ENCODE data around the gene XYLT1. TPM values are rescaled to one million over a fixed set of nuclear protein-coding genes. Genes with fewer than 3 reads are reported as not detected.

The XYLT1 gene
- total and polyA plus RNA-seq, 2 of the 8 experiments (the other 6 are each of a cell fraction or from before 2014, with no cell fraction given), result 6.6 to 25.4 TPM

- TF ChIP-seq MAX (IDR thresholded peaks at IDR 0.05) (no peak), SP4 (IDR thresholded peaks at IDR 0.05; ENCODE audit: low read length) (no peak), FOSL1 (IDR thresholded peaks at IDR 0.05; ENCODE audit: insufficient read depth, low read depth, low read length) (no peak)
Measured at GRCh38 chr16:17404941-17405689, 65.6 kb downstream of the XYLT1 start (continued).

All from H1 (cell line).